NT2/D1 (cell line): ENCODE results near the gene ACAP2.

Experiments
- SUZ12 ChIP-seq: IDR thresholded peaks from 2 replicates; pipeline ENCODE4 v1.6.1; 2011; ENCODE audit not compliant: insufficient read length, insufficient read depth; ENCODE audit errors: extremely low read depth
- YY1 ChIP-seq: IDR thresholded peaks from 2 replicates; pipeline ENCODE4 v1.6.1; 2011; ENCODE audit not compliant: insufficient read length, insufficient read depth
- ZNF274 ChIP-seq: IDR thresholded peaks from 2 replicates; pipeline ENCODE4 v1.6.1; 2011; ENCODE audit warnings: mild to moderate bottlenecking, low read depth, low read length

DNA sequence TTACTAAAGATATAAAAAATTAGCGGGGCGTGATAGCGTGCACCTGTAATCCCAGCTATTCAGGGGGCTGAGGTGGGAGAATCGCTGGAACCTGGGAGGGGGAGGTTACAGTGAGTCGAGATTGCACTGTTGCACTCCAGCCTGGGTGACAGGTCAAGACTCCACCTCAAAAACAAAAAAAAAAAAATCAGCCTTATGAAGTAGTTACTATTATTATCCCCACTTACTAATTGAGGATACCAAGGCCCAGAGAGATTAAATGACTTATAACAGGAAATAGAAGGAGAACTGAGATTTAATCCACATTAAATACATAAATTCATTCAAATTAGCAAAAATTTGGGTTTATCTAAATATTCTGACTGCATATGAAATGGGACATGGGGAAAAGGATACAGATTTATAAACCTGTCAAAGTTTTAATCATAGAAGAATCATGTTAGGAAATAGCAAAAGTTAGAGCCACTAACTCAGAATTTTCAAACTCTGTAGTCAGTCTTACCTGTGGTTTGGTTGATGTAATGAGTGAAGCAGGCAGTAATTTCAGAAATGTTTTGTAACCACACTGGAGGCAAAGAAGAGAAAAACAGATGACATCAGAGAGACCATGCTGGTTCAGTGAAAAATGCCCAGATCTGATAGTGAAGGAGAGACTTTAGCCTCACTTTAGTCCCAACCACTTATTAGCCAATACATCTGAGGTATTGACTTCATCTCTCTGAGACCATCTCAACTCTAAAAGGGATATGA is 25.0 kb upstream of the ACAP2 start:
- no peak for TF ChIP-seq ZNF274
- no peak for TF ChIP-seq YY1
- no peak for TF ChIP-seq SUZ12
